IMR-90 (cell line): ENCODE data around the gene ACADSB. TPM values are rescaled to one million over a fixed set of nuclear protein-coding genes. Genes with fewer than 3 reads are reported as not detected.

Experiments used
- ATAC-seq: fragments of 200-7000 bp; cut with Tn5 transposase; 2 replicates; pipeline ENCODE4 v1.9.1; 2020; ENCODE audit warnings: low read depth, mild to moderate bottlenecking, moderate library complexity
- BruUV-seq: library from RNA; stranded (reverse); fragments of 400-500 nt; replicated peaks from 2 replicates; lab custom pipeline; 2021; lab: Mats Ljungman, UMichigan
- CTCF ChIA-PET: fragments of 300-600 bp; formaldehyde crosslinking; extraction: SDS; loops from one replicate; lab custom pipeline; 2021; ENCODE audit warnings: antibody characterized with exemption; lab: Yijun Ruan, JAX
- POLR2A ChIA-PET: fragments of 300-600 bp; sonication (Branson Sonifier 250); formaldehyde crosslinking; loops from one replicate; lab custom pipeline; 2022; ENCODE audit warnings: antibody characterized with exemption; ENCODE audit not compliant: unreplicated experiment; lab: Charles Lee
- DNase-seq: peaks from one replicate; pipeline ENCODE4 v3.0.0; 2013
- H2AFZ ChIP-seq: replicated peaks from 2 replicates; pipeline ENCODE3; 2013; ENCODE audit warnings: low read length, mild to moderate bottlenecking; ENCODE audit not compliant: poor library complexity
- H2AK5ac ChIP-seq: 2 replicates; pipeline ENCODE4 v1.6.1; 2013; ENCODE audit warnings: low read depth, low read length, inconsistent platforms
- H2AK9ac ChIP-seq: replicated peaks from 2 replicates; pipeline ENCODE3; 2013; ENCODE audit warnings: mild to moderate bottlenecking, low read depth, low read length, moderate library complexity; ENCODE audit not compliant: poor library complexity
- H2BK120ac ChIP-seq: 2 replicates; pipeline ENCODE4 v1.6.1; 2013; ENCODE audit warnings: low read depth, low read length, inconsistent platforms
- H2BK15ac ChIP-seq: 3 replicates; pipeline ENCODE4 v1.6.1; 2013; ENCODE audit warnings: low read depth, low read length, inconsistent platforms
- H2BK20ac ChIP-seq: 2 replicates; pipeline ENCODE4 v1.6.1; 2013; ENCODE audit warnings: low read depth, mild to moderate bottlenecking, inconsistent platforms, low read length, moderate library complexity
- H2BK5ac ChIP-seq: 2 replicates; pipeline ENCODE4 v1.6.1; 2013; ENCODE audit warnings: mild to moderate bottlenecking, low read depth, low read length, inconsistent platforms; ENCODE audit not compliant: poor library complexity, severe bottlenecking
- H3K14ac ChIP-seq: replicated peaks from 2 replicates; pipeline ENCODE4 v1.6.1; 2013; ENCODE audit warnings: low read depth, low read length, inconsistent platforms
- H3K18ac ChIP-seq: 2 replicates; pipeline ENCODE4 v1.6.1; 2013; ENCODE audit warnings: low read depth, low read length, control low read depth
- H3K23ac ChIP-seq: 2 replicates; pipeline ENCODE4 v1.6.1; 2013; ENCODE audit warnings: low read depth, low read length, inconsistent platforms
- H3K27ac ChIP-seq: 2 replicates; pipeline ENCODE4 v1.5.1; 2013; ENCODE audit warnings: mild to moderate bottlenecking, control low read depth, low read length; ENCODE audit not compliant: insufficient read depth
- H3K27me3 ChIP-seq: 2 replicates; pipeline ENCODE4 v1.6.1; 2013; ENCODE audit warnings: low read length; ENCODE audit not compliant: control insufficient read depth, insufficient read depth
- H3K36me3 ChIP-seq: 2 replicates; pipeline ENCODE4 v1.6.1; 2013; ENCODE audit warnings: low read length, mixed read lengths; ENCODE audit not compliant: control insufficient read depth, insufficient read depth
- H3K4ac ChIP-seq: 2 replicates; pipeline ENCODE4 v1.6.1; 2013; ENCODE audit warnings: low read depth, low read length, inconsistent platforms
- H3K4me1 ChIP-seq: 2 replicates; pipeline ENCODE4 v1.6.1; 2013; ENCODE audit warnings: low read length, mixed read lengths; ENCODE audit not compliant: control insufficient read depth, insufficient read depth
- H3K4me2 ChIP-seq: 2 replicates; pipeline ENCODE4 v1.6.1; 2013; ENCODE audit warnings: low read depth, mild to moderate bottlenecking, control low read depth, low read length, moderate library complexity
- H3K4me3 ChIP-seq: 2 replicates; pipeline ENCODE4 v1.5.1; 2013; ENCODE audit warnings: low read depth, mild to moderate bottlenecking, control low read depth, low read length, moderate library complexity; ENCODE audit not compliant: insufficient read depth
- H3K56ac ChIP-seq: 2 replicates; pipeline ENCODE4 v1.6.1; 2013; ENCODE audit warnings: low read length, inconsistent platforms; ENCODE audit not compliant: insufficient read depth; ENCODE audit errors: extremely low read depth
- H3K79me1 ChIP-seq, 2 experiments: 2 replicates each; pipeline ENCODE4 v1.6.1; 2013; ENCODE audit warnings: low read length in 2 of 2, inconsistent platforms in 1 of 2, low read depth in 1 of 2
- H3K9ac ChIP-seq: 2 replicates; pipeline ENCODE4 v1.6.1; 2013; ENCODE audit warnings: low read depth, low read length, control low read depth
- H3K9me1 ChIP-seq: 2 replicates; pipeline ENCODE4 v1.6.1; 2013; ENCODE audit warnings: low read length, inconsistent platforms; ENCODE audit not compliant: insufficient read depth
- H3K9me3 ChIP-seq: 2 replicates; pipeline ENCODE4 v1.6.1; 2013; ENCODE audit warnings: low read length; ENCODE audit not compliant: control insufficient read depth, insufficient read depth
- H4K20me1 ChIP-seq: 2 replicates; pipeline ENCODE4 v1.6.1; 2013; ENCODE audit warnings: low read length, inconsistent platforms; ENCODE audit not compliant: insufficient read depth
- H4K5ac ChIP-seq: 2 replicates; pipeline ENCODE4 v1.6.1; 2013; ENCODE audit warnings: mild to moderate bottlenecking, low read depth, low read length, control low read depth
- H4K8ac ChIP-seq, 2 experiments: 2 replicates each; pipeline ENCODE4 v1.6.1; 2013; ENCODE audit warnings: low read depth in 2 of 2, low read length in 2 of 2, control low read depth in 1 of 2, inconsistent platforms in 1 of 2
- H4K91ac ChIP-seq: 2 replicates; pipeline ENCODE4 v1.6.1; 2013; ENCODE audit warnings: low read depth, low read length, inconsistent platforms; ENCODE audit not compliant: insufficient read depth
- BHLHE40 ChIP-seq: fragments of 150-350 bp; IDR thresholded peaks from 2 replicates; pipeline ENCODE4 v1.6.1; 2016; ENCODE audit warnings: mild to moderate bottlenecking, low read depth, low read length
- CEBPB ChIP-seq: IDR thresholded peaks from 2 replicates; pipeline ENCODE4 v1.6.1; 2012; ENCODE audit warnings: low read depth, low read length, improper control_type of control experiment
- CHD1 ChIP-seq: IDR thresholded peaks from 2 replicates; pipeline ENCODE4 v1.6.1; 2012; ENCODE audit warnings: low read depth, low read length, improper control_type of control experiment
- CTCF ChIP-seq: conservative IDR thresholded peaks from 2 replicates; pipeline ENCODE4 v1.5.1; 2012; ENCODE audit warnings: mild to moderate bottlenecking, low read depth, low read length, improper control_type of control experiment
- ELK1 ChIP-seq: fragments of 150-350 bp; IDR thresholded peaks from 2 replicates; pipeline ENCODE4 v1.6.1; 2016; ENCODE audit warnings: low read depth, mild to moderate bottlenecking, low read length, moderate library complexity, borderline replicate concordance
- FOS ChIP-seq: fragments of 150-350 bp; IDR thresholded peaks from 2 replicates; pipeline ENCODE4 v1.6.1; 2016; ENCODE audit warnings: low read depth, low read length
- MAFK ChIP-seq: IDR thresholded peaks from 2 replicates; pipeline ENCODE4 v1.6.1; 2012; ENCODE audit warnings: low read depth, low read length, improper control_type of control experiment
- MAZ ChIP-seq: IDR thresholded peaks from 2 replicates; pipeline ENCODE4 v1.6.1; 2012; ENCODE audit warnings: low read depth, mild to moderate bottlenecking, low read length, improper control_type of control experiment, moderate library complexity, borderline replicate concordance
- MXI1 ChIP-seq: IDR thresholded peaks from 2 replicates; pipeline ENCODE4 v1.6.1; 2012; ENCODE audit warnings: low read depth, mild to moderate bottlenecking, low read length, moderate library complexity, borderline replicate concordance
- NFE2L2 ChIP-seq: fragments of 150-350 bp; IDR thresholded peaks from 2 replicates; pipeline ENCODE4 v1.6.1; 2016; ENCODE audit warnings: low read depth, mild to moderate bottlenecking, low read length
- POLR2A ChIP-seq: IDR thresholded peaks from 2 replicates; pipeline ENCODE4 v1.6.1; 2012; ENCODE audit warnings: mild to moderate bottlenecking, low read depth, low read length
- RAD21 ChIP-seq: IDR thresholded peaks from 2 replicates; pipeline ENCODE4 v1.6.1; 2012; ENCODE audit warnings: low read length, improper control_type of control experiment
- RCOR1 ChIP-seq: IDR thresholded peaks from 2 replicates; pipeline ENCODE4 v1.6.1; 2012; ENCODE audit warnings: mild to moderate bottlenecking, low read length, improper control_type of control experiment; ENCODE audit not compliant: insufficient replicate concordance
- RFX5 ChIP-seq: IDR thresholded peaks from 2 replicates; pipeline ENCODE4 v1.8.0; 2012; ENCODE audit warnings: low read depth, mild to moderate bottlenecking, low read length, moderate library complexity
- SMC3 ChIP-seq: fragments of 150-350 bp; IDR thresholded peaks from 2 replicates; pipeline ENCODE4 v1.6.1; 2016; ENCODE audit warnings: low read depth, mild to moderate bottlenecking, antibody characterized with exemption, low read length, moderate library complexity
- USF2 ChIP-seq: fragments of 150-350 bp; IDR thresholded peaks from 2 replicates; pipeline ENCODE4 v1.6.1; 2017; ENCODE audit warnings: mild to moderate bottlenecking, antibody characterized with exemption, low read length, low read depth
- dilution Hi-C: fragments of 300-500 bp; cut with HindIII; formaldehyde crosslinking; loops from one replicate; pipeline ENCODE4 v1.14.3; 2018; ENCODE audit warnings: low sequenced_read_pairs; ENCODE audit not compliant: unreplicated experiment
- in situ Hi-C: fragments of 300-500 bp; cut with MboI; formaldehyde crosslinking; loops from 3 replicates; pipeline ENCODE4 v1.14.3; 2019; ENCODE audit warnings: low sequenced_read_pairs, inconsistent platforms, mixed read lengths
- intact Hi-C: fragments of 100-400 bp; cut with micrococcal nuclease; formaldehyde crosslinking; loops from 2 replicates; pipeline ENCODE4 v1.10.0; 2022
- polyA plus RNA-seq, 3 experiments: library from polyadenylated mRNA; depleted of rRNA; stranded (reverse); fragments of >200 nt; gene quantifications; 2 replicates each; pipeline ENCODE4 v1.2.3, GENCODE V29; 2012; ENCODE audit warnings: low replicate concordance in 1 of 3
- total RNA-seq: library from RNA; depleted of rRNA; stranded (reverse); fragments of >200 nt; gene quantifications from 2 replicates; pipeline ENCODE4 v1.2.3, GENCODE V29; 2012

ACADSB gene
- total and polyA plus RNA-seq, 2 of the 4 experiments (the other 2 are of a cell fraction), result 6.2 to 10.6 TPM

- no peak overlapping the region for H3K4ac ChIP-seq
- ChIA-PET CTCF (interaction anchor here (1.4 to 1.5 kb wide), 2 partner anchors 9 to 12 kb away, joined by 4 to 7 read pairs; no protein-coding TSS in a partner anchor), POLR2A (no interaction called here)
- no TSS peak for BruUV-seq
- H2AK9ac ChIP-seq, result no peak overlapping the region
- no peak overlapping the region for H4K5ac ChIP-seq
- no peak for DNase-seq
- H2BK15ac ChIP-seq, result no peak overlapping the region
- no peak overlapping the region for H3K23ac ChIP-seq
- no peak for ATAC-seq
- no peak overlapping the region for H4K8ac ChIP-seq
- no peaks in the 10 kb centered on the region for H4K20me1 ChIP-seq
- H2BK120ac ChIP-seq, result no peak overlapping the region
- TF ChIP-seq CHD1 (no peak), USF2 (no peak), RFX5 (no peak), RCOR1 (no peak), MAZ (no peak), ELK1 (no peak), CTCF (no peak), SMC3 (no peak), NFE2L2 (no peak), MAFK (no peak), FOS (no peak), CEBPB (no peak), MXI1 (no peak), POLR2A (no peak), RAD21 (no peak), BHLHE40 (no peak)
- no peaks in the 10 kb centered on the region for H3K9me3 ChIP-seq
- no peak overlapping the region for H3K4me2 ChIP-seq
- intact Hi-C loops (no loop called here), in situ Hi-C loops (loop anchor here (25.0 kb wide), 1 partner anchor 928 kb away; no protein-coding TSS in a partner anchor), dilution Hi-C loops (no loop called here)
- no peak overlapping the region for H4K91ac ChIP-seq
- no peak overlapping the region for H3K27ac ChIP-seq
- H3K9me1 ChIP-seq, result no peaks in the 10 kb centered on the region
- H3K9ac ChIP-seq, result no peak overlapping the region
- H3K56ac ChIP-seq, result no peak overlapping the region
- H3K18ac ChIP-seq, result no peak overlapping the region
- H3K4me1 ChIP-seq, result no peaks in the 10 kb centered on the region
- no peak overlapping the region for H3K4me3 ChIP-seq
- 0 out of 2 replicates have a peak, but pooled peaks cover 1% of the 10 kb centered on the region for H3K36me3 ChIP-seq
- H3K79me1 ChIP-seq, result no peaks in the 10 kb centered on the region
- no peaks in the 10 kb centered on the region for H3K27me3 ChIP-seq
- H3K14ac ChIP-seq, result no peak overlapping the region
- no peak overlapping the region for H2AK5ac ChIP-seq
- H2AFZ ChIP-seq, result no peak overlapping the region
- H2BK20ac ChIP-seq, result no peak overlapping the region
- H2BK5ac ChIP-seq, result no peak overlapping the region
Observed at GRCh38 chr10:123034332-123034731, 25.5 kb downstream of the ACADSB start.
